Measurements from ENCODE around the gene SCAPER. TPM values are rescaled to one million over a fixed set of nuclear protein-coding genes. Genes with fewer than 3 reads are reported as not detected.

The SCAPER gene
- polyA plus RNA-seq, 2 of the 4 experiments (the other 2 are of a cell fraction) = 4.9 to 5.5 TPM

DNA sequence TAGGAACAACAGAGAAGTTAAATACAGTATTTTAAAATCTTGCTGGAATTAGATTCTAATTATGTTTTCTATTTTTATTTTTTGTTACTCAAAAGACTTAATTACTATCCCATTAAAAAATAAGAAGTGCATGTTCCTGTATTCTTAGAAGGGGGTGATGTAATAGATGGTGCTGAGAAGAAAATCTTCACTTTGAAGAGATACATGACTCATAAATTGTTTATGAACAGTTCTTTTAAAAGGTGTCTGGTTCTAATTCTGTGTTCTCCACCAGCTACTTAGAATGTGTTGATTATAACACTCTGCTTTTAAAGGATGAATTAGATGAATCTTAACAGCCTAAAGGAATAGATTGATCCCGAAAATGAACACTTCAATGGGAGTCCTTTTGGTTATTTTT, 34.6 kb upstream of the SCAPER start:
- no peaks in the 10 kb centered on the region for H3K9me3 ChIP-seq
- FAIRE-seq = no peak
- POLR2A ChIA-PET = interaction anchor here (2.1 kb wide), 1 partner anchor 8 kb away, joined by 10 read pairs; the partner anchor contains the start of gene RCN2
- no peak for ATAC-seq
- no peak overlapping the region for H3K4me2 ChIP-seq
- no peak for DNase-seq (ENCODE audit: low read depth in 1 of 2, low spot score in 1 of 2)
- no peaks in the 10 kb centered on the region; the same call in 2 of the 3 replicates for H3K4me1 ChIP-seq
- TF ChIP-seq NPAS2 (CRISPR knock-in tag; IDR thresholded peaks at IDR 0.05; ENCODE audit: borderline replicate concordance) (no peak), FOSL2 (IDR thresholded peaks at IDR 0.05) (no peak), FOSL2 (CRISPR knock-in tag; IDR thresholded peaks at IDR 0.05) (peak; percentile 19; the same call in 1 of the 2 replicates)
- H3K4me3 ChIP-seq = no peak overlapping the region
- WGBS (ENCODE audit: missing lambda C conversion rate) = 0% methylated on average over 1 of the region's 1 CpG
- H3K27ac ChIP-seq = no peak overlapping the region
- CTCF ChIA-PET = interaction anchor here (0.6 to 1.3 kb wide), 2 partner anchors 24 to 27 kb away, joined by 3 read pairs; no protein-coding TSS in a partner anchor

DNA sequence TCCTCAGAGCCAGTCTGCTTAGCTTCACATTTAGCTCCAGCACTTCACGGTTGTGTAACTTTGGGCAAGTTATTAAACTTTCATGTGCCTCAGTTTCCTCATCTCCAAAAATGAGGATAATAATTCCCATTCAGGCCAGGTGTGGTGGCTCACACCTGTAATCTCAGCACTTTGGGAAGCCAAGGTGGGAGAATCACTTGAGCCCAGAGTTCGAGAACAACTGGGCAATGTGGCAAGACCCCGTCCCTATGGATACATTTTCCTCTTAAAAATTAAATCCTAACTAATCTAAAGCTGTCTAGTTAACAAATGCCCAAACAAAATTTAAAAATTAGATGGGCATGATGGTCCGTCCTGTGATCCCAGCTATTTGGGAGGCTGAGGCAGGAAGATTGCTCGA, 33.6 kb upstream of the SCAPER start:
- Histone ChIP-seq H3K4me1 (no peaks in the 10 kb centered on the region; the same call in 2 of the 3 replicates), H3K4me2 (no peak overlapping the region), H3K4me3 (no peak overlapping the region), H3K27ac (no peak overlapping the region), H3K9me3 (no peaks in the 10 kb centered on the region)
- no peak for DNase-seq (ENCODE audit: low read depth in 1 of 2, low spot score in 1 of 2)
- ATAC-seq = no peak
- no peak for TF ChIP-seq HOXA7 (CRISPR knock-in tag; IDR thresholded peaks at IDR 0.05)
- TF ChIP-seq SMC3 (IDR thresholded peaks at IDR 0.05) = no peak
- TF ChIP-seq, protein P1, sequence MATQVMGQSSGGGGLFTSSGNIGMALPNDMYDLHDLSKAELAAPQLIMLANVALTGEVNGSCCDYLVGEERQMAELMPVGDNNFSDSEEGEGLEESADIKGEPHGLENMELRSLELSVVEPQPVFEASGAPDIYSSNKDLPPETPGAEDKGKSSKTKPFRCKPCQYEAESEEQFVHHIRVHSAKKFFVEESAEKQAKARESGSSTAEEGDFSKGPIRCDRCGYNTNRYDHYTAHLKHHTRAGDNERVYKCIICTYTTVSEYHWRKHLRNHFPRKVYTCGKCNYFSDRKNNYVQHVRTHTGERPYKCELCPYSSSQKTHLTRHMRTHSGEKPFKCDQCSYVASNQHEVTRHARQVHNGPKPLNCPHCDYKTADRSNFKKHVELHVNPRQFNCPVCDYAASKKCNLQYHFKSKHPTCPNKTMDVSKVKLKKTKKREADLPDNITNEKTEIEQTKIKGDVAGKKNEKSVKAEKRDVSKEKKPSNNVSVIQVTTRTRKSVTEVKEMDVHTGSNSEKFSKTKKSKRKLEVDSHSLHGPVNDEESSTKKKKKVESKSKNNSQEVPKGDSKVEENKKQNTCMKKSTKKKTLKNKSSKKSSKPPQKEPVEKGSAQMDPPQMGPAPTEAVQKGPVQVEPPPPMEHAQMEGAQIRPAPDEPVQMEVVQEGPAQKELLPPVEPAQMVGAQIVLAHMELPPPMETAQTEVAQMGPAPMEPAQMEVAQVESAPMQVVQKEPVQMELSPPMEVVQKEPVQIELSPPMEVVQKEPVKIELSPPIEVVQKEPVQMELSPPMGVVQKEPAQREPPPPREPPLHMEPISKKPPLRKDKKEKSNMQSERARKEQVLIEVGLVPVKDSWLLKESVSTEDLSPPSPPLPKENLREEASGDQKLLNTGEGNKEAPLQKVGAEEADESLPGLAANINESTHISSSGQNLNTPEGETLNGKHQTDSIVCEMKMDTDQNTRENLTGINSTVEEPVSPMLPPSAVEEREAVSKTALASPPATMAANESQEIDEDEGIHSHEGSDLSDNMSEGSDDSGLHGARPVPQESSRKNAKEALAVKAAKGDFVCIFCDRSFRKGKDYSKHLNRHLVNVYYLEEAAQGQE (IDR thresholded peaks at IDR 0.05) = no peak
- no peak for TF ChIP-seq TP53 (CRISPR knock-in tag; IDR thresholded peaks at IDR 0.05)
- no peak for TF ChIP-seq HOXB13 (CRISPR knock-in tag; IDR thresholded peaks at IDR 0.05; ENCODE audit: low read depth)
- TF ChIP-seq MYC (IDR thresholded peaks at IDR 0.05; ENCODE audit: borderline replicate concordance, low read length) = no peak
- no peak for TF ChIP-seq ESRRA (IDR thresholded peaks at IDR 0.05; ENCODE audit: borderline replicate concordance, low read length)
- TF ChIP-seq POLR2A (IDR thresholded peaks at IDR 0.05; ENCODE audit: low read length) = no peak
- TF ChIP-seq, protein P2, sequence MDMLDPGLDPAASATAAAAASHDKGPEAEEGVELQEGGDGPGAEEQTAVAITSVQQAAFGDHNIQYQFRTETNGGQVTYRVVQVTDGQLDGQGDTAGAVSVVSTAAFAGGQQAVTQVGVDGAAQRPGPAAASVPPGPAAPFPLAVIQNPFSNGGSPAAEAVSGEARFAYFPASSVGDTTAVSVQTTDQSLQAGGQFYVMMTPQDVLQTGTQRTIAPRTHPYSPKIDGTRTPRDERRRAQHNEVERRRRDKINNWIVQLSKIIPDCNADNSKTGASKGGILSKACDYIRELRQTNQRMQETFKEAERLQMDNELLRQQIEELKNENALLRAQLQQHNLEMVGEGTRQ (IDR thresholded peaks at IDR 0.05) = no peak
- 97% methylated on average over 5 of the region's 5 CpGs for WGBS (ENCODE audit: missing lambda C conversion rate)
- ChIA-PET CTCF (interaction anchor here (0.6 to 1.3 kb wide), 2 partner anchors 28 to 44 kb away, joined by 3 read pairs; no protein-coding TSS in a partner anchor), POLR2A (no interaction called here)
- no peak for FAIRE-seq

DNA sequence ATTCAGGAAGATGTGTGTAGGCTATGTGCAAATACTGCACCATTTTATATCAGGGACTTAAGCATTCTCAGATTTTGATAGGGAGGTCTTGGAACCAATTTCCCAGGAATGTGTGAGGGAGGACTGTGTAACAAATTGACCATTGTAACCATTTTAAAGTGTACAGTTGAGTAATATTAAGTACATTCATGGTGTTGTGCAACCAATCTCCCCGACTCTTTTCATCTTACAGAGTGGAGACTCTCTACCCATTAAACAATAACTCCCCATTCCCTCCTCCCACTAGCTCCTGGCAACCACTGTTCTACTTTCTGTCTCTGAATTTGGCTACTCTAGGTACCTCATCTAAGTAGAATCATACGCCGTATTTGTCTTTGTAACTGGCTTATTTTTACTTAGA, 31.5 kb upstream of the SCAPER start:
- FAIRE-seq = no peak
- no peak for DNase-seq (ENCODE audit: low read depth in 1 of 2, low spot score in 1 of 2)
- Histone ChIP-seq H3K27ac (no peak overlapping the region), H3K4me2 (no peak overlapping the region), H3K9me3 (no peaks in the 10 kb centered on the region), H3K4me3 (no peak overlapping the region), H3K4me1 (peaks cover 10% of the 10 kb centered on the region)
- TF ChIP-seq MAZ (IDR thresholded peaks at IDR 0.05; ENCODE audit: borderline replicate concordance, low read depth, low read length) = no peak
- TF ChIP-seq HOXA7 (CRISPR knock-in tag; IDR thresholded peaks at IDR 0.05) = no peak
- TF ChIP-seq CEBPB (IDR thresholded peaks at IDR 0.05) = 0 out of 4 replicates have a peak, but pooled peaks of 1 of the 2 experiments have one; percentile 10
- ChIA-PET POLR2A (no interaction called here), CTCF (interaction anchor here (1.0 kb wide), 1 partner anchor 10 kb away, joined by 3 read pairs; no protein-coding TSS in a partner anchor)
- ATAC-seq = no peak
- WGBS (ENCODE audit: missing lambda C conversion rate) = 91% methylated on average over 3 of the region's 3 CpGs

DNA sequence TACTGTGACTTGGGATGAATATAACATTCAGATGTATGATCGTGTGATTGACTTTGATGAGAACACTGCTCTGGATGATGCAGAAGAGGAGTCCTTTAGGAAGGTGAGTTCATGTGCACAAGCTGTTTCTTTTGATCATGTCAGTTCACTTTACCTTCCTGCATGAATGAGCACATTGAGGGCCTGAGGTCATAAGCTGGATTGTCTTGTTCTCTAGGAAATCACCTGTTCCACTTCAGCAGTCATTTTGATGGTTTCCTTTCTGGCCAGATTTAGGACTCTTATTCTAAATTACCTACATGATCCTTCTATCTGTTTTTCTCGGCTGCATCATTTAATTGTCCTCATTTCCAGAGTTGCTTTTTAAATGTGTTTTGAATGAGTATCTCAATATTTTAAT, 30.5 kb upstream of the SCAPER start:
- ChIA-PET POLR2A (no interaction called here), CTCF (interaction anchor here (0.8 to 1.3 kb wide), 2 partner anchors 10 to 698 kb away, joined by 4 to 5 read pairs; no protein-coding TSS in a partner anchor)
- TF ChIP-seq, protein P1 (IDR thresholded peaks at IDR 0.05) = no peak
- TF ChIP-seq, protein P3, sequence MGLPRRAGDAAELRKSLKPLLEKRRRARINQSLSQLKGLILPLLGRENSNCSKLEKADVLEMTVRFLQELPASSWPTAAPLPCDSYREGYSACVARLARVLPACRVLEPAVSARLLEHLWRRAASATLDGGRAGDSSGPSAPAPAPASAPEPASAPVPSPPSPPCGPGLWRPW (IDR thresholded peaks at IDR 0.05) = no peak
- TF ChIP-seq ZFP36 (IDR thresholded peaks at IDR 0.05; ENCODE audit: borderline replicate concordance, partially characterized antibody) = no peak
- TF ChIP-seq, protein P4, sequence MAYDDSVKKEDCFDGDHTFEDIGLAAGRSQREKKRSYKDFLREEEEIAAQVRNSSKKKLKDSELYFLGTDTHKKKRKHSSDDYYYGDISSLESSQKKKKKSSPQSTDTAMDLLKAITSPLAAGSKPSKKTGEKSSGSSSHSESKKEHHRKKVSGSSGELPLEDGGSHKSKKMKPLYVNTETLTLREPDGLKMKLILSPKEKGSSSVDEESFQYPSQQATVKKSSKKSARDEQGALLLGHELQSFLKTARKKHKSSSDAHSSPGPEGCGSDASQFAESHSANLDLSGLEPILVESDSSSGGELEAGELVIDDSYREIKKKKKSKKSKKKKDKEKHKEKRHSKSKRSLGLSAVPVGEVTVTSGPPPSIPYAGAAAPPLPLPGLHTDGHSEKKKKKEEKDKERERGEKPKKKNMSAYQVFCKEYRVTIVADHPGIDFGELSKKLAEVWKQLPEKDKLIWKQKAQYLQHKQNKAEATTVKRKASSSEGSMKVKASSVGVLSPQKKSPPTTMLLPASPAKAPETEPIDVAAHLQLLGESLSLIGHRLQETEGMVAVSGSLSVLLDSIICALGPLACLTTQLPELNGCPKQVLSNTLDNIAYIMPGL (CRISPR knock-in tag; IDR thresholded peaks at IDR 0.05; ENCODE audit: borderline replicate concordance) = no peak
- TF ChIP-seq TP53 (CRISPR knock-in tag; IDR thresholded peaks at IDR 0.05) = no peak
- no peak overlapping the region for H3K4me2 ChIP-seq
- 93% methylated on average over 2 of the region's 2 CpGs for WGBS (ENCODE audit: missing lambda C conversion rate)
- ATAC-seq = no peak
- H3K9me3 ChIP-seq = no peaks in the 10 kb centered on the region
- no peak overlapping the region for H3K4me3 ChIP-seq
- no peak overlapping the region for H3K27ac ChIP-seq
- DNase-seq (ENCODE audit: low read depth in 1 of 2, low spot score in 1 of 2) = no peak
- peaks cover 13% of the 10 kb centered on the region for H3K4me1 ChIP-seq
- no peak for FAIRE-seq

Measured in A549 (cell line).